Tibial nerve (tissue), 4 donors: ENCODE data around the gene YDJC. TPM values are rescaled to one million over a fixed set of nuclear protein-coding genes. Genes with fewer than 3 reads are reported as not detected.

Experiments used
- DNase-seq, 2 donors: peaks; one replicate each; pipeline ENCODE4 v3.0.0-alpha.2; 2019; ENCODE audit warnings: low spot score in 2 of 2
- H3K27ac ChIP-seq, 4 donors: fragments of 200-600 bp; sonication (generic) in 3 of 4; one replicate each; pipeline ENCODE4 v1.5.1; 2017 to 2019; ENCODE audit warnings: mild to moderate bottlenecking in 1 of 4
- H3K27me3 ChIP-seq, 2 donors: fragments of 200-600 bp; sonication (generic) in 1 of 2; one replicate each; pipeline versions ENCODE4 v1.5.1 to v1.6.0; 2017 to 2019
- H3K36me3 ChIP-seq, 3 donors: fragments of 200-600 bp; sonication (generic); one replicate each; pipeline ENCODE4 v1.5.1; 2018 to 2019
- H3K4me1 ChIP-seq, 4 donors: fragments of 200-600 bp; sonication (generic) in 3 of 4; one replicate each; pipeline ENCODE4 v1.5.1; 2017 to 2019
- H3K4me3 ChIP-seq, 4 donors: fragments of 200-600 bp; sonication (generic) in 3 of 4; one replicate each; pipeline ENCODE4 v1.5.1; 2017 to 2019; ENCODE audit warnings: mild to moderate bottlenecking in 1 of 4, moderate library complexity in 1 of 4
- H3K9me3 ChIP-seq, 4 donors: fragments of 200-600 bp; sonication (generic) in 3 of 4; one replicate each; pipeline ENCODE4 v1.5.1; 2017 to 2019
- EP300 ChIP-seq, 2 donors: sonication (generic); formaldehyde crosslinking; IDR thresholded peaks; one replicate each; pipeline ENCODE4 v1.6.1; 2017; ENCODE audit warnings: antibody characterized with exemption in 2 of 2, mild to moderate bottlenecking in 1 of 2
- POLR2A ChIP-seq, 2 donors: fragments of 450-650 bp; IDR thresholded peaks; one replicate each; pipeline ENCODE4 v1.6.1; 2017; ENCODE audit warnings: antibody characterized with exemption in 2 of 2, mild to moderate bottlenecking in 2 of 2, moderate library complexity in 2 of 2
- WGBS, 2 donors: methylation state at CpG; one replicate each; pipeline ENCODE4 v1.1.5; 2018; 5-methylcytosine and 5-hydroxymethylcytosine counted together
- total RNA-seq, 4 donors: library from RNA; depleted of rRNA; stranded (reverse); fragments of >200 nt; gene quantifications; one replicate each; pipeline ENCODE4 v1.1.0, GENCODE V29; 2016
- TF ChIP-seq, protein P1 (sequence below), 5 experiments: fragments of 200-600 bp in 3 of 5; fragments of 450-650 bp in 2 of 5; sonication (generic) in 3 of 5; IDR thresholded peaks; one replicate each; pipeline ENCODE4 v1.5.1; 2016 to 2019; ENCODE audit warnings: antibody characterized with exemption in 5 of 5, mild to moderate bottlenecking in 3 of 5, moderate library complexity in 2 of 5

Gene YDJC
- total RNA-seq, 4 donors from 2014 or later: 28.0 to 61.2 (median 36.0) TPM

- Histone ChIP-seq H3K27ac (no peak overlapping the region), H3K9me3 (no peaks in the 10 kb centered on the region), H3K4me1 (no peaks in the 10 kb centered on the region), H3K4me3 (no peak overlapping the region), H3K27me3 (no peaks in the 10 kb centered on the region), H3K36me3 (peaks cover 5 to 92% (median 25%) of the 10 kb centered on the region in 3 donors)
- 88 to 90% methylated on average over 12 of the region's 12 CpGs for WGBS, 2 donors
- TF ChIP-seq POLR2A (IDR thresholded peaks at IDR 0.05): no peak
- no peak for TF ChIP-seq EP300 (IDR thresholded peaks at IDR 0.05)
- TF ChIP-seq, protein P1, sequence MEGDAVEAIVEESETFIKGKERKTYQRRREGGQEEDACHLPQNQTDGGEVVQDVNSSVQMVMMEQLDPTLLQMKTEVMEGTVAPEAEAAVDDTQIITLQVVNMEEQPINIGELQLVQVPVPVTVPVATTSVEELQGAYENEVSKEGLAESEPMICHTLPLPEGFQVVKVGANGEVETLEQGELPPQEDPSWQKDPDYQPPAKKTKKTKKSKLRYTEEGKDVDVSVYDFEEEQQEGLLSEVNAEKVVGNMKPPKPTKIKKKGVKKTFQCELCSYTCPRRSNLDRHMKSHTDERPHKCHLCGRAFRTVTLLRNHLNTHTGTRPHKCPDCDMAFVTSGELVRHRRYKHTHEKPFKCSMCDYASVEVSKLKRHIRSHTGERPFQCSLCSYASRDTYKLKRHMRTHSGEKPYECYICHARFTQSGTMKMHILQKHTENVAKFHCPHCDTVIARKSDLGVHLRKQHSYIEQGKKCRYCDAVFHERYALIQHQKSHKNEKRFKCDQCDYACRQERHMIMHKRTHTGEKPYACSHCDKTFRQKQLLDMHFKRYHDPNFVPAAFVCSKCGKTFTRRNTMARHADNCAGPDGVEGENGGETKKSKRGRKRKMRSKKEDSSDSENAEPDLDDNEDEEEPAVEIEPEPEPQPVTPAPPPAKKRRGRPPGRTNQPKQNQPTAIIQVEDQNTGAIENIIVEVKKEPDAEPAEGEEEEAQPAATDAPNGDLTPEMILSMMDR (IDR thresholded peaks at IDR 0.05): no peak
- DNase-seq: no peak
Observed at GRCh38 chr22:21673534-21674321, 43.9 kb upstream of the YDJC start.

DNA sequence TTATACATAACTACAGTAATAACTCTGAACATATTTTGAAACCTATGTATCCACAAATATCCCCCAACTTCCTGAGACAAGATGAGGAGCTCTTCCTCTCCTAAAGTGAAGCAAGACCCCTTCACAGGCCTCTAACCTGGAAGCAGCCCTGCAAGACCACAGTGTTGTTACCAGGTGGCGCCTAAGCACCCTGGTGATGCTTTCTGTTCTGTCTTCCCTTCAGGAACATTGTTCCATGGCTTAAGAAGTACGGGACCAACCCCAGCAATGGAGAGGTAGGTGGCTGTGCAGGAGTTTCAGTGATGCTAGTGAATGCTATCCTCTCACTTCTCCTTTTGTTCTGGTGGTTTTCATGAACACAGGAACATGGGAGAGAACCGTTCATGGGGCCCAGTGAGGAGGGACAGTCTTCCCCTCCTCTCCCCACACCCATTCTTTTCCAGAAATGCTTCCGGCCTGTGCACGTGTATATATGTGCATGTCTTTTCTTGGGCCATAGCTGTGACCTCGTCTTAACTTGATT lies 42.3 kb upstream of the YDJC start:
- Histone ChIP-seq H3K36me3 (peaks cover 5 to 77% (median 25%) of the 10 kb centered on the region in 3 donors), H3K27ac (no peak overlapping the region), H3K4me3 (no peak overlapping the region), H3K9me3 (no peaks in the 10 kb centered on the region), H3K27me3 (no peaks in the 10 kb centered on the region), H3K4me1 (peaks cover 0 to 8% (median 1%) of the 10 kb centered on the region in 4 donors)
- TF ChIP-seq EP300 (IDR thresholded peaks at IDR 0.05) (no peak), POLR2A (IDR thresholded peaks at IDR 0.05) (no peak)
- TF ChIP-seq, protein P1 (IDR thresholded peaks at IDR 0.05): no peak
- DNase-seq: no peak
- 76 to 86% methylated on average over 6 of the region's 6 CpGs for WGBS, 2 donors

DNA sequence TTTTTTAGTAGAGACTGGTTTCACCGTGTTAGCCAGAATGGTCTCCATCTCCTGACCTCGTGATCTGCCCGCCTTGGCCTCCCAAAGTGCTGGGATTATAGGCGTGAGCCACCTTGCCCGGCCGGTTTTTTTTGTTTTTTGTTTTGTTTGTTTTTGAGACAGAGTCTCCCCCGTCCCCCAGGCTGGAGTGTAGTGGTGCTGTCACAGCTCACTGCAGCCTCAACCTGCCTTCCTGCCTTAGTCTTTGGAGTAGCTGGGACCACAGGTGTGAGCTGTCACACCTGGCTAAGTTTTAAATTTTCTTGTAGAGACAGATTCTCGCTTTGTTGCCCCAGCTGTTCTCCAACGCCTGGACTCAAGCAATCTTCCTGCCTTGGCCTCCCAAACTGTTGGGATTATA lies 39.2 kb upstream of the YDJC start:
- 86 to 87% methylated on average over 9 of the region's 9 CpGs for WGBS, 2 donors
- no peak overlapping the region for H3K27ac ChIP-seq
- DNase-seq: no peak
- peaks cover 0 to 21% (median 9%) of the 10 kb centered on the region in 4 donors for H3K4me1 ChIP-seq
- TF ChIP-seq, protein P1 (IDR thresholded peaks at IDR 0.05): no peak
- TF ChIP-seq POLR2A (IDR thresholded peaks at IDR 0.05): no peak
- TF ChIP-seq EP300 (IDR thresholded peaks at IDR 0.05): no peak
- peaks cover 3 to 48% (median 25%) of the 10 kb centered on the region in 3 donors for H3K36me3 ChIP-seq
- H3K4me3 ChIP-seq: no peak overlapping the region
- no peaks in the 10 kb centered on the region for H3K27me3 ChIP-seq
- no peaks in the 10 kb centered on the region for H3K9me3 ChIP-seq

- 56 to 63% methylated on average over 16 of the region's 16 CpGs for WGBS, 2 donors
- no peaks in the 10 kb centered on the region for H3K9me3 ChIP-seq
- peak overlapping the region; percentile 58 to 80 (median 68) for H3K4me3 ChIP-seq
- TF ChIP-seq POLR2A (IDR thresholded peaks at IDR 0.05): no peak
- H3K4me1 ChIP-seq: peaks cover 0 to 21% (median 9%) of the 10 kb centered on the region in 4 donors
- peaks cover 0 to 25% (median 12%) of the 10 kb centered on the region in 3 donors for H3K36me3 ChIP-seq
- H3K27ac ChIP-seq: peak overlapping the region in 2 of 4 donors; percentile 87 to 91
- no peaks in the 10 kb centered on the region for H3K27me3 ChIP-seq
- no peak for DNase-seq
Observed at GRCh38 chr22:21666786-21667185, 37.0 kb upstream of the YDJC start.

GRCh38 chr22:21665047-21665851 lies 35.4 kb upstream of the YDJC start:
- peaks cover 0 to 21% (median 9%) of the 10 kb centered on the region in 4 donors for H3K4me1 ChIP-seq
- TF ChIP-seq, protein P1 (IDR thresholded peaks at IDR 0.05): no peak
- TF ChIP-seq POLR2A (IDR thresholded peaks at IDR 0.05) (no peak), EP300 (IDR thresholded peaks at IDR 0.05) (no peak)
- 71 to 76% methylated on average over 26 of the region's 26 CpGs for WGBS, 2 donors
- H3K4me3 ChIP-seq: peak overlapping the region; percentile 58 to 80 (median 68)
- H3K36me3 ChIP-seq: peaks cover 0 to 10% (median 0%) of the 10 kb centered on the region in 3 donors
- H3K27me3 ChIP-seq: no peaks in the 10 kb centered on the region
- H3K9me3 ChIP-seq: no peaks in the 10 kb centered on the region
- H3K27ac ChIP-seq: peak overlapping the region; percentile 64 to 93 (median 89)
- DNase-seq: no peak
